H1 (cell line): Measurements from ENCODE around the gene BRD2. TPM values are rescaled to one million over a fixed set of nuclear protein-coding genes. Genes with fewer than 3 reads are reported as not detected.

Experiments
- CREB1 ChIP-seq: IDR thresholded peaks from 2 replicates; pipeline ENCODE4 v1.6.1; 2012; ENCODE audit warnings: inconsistent platforms
- CTCF ChIP-seq, 3 experiments: IDR thresholded peaks; 1 replicate in 2 of 3; 2 replicates in 1 of 3; pipeline versions ENCODE4 v1.5.1 to v1.6.1; 2011; ENCODE audit warnings: low read length in 3 of 3, mild to moderate bottlenecking in 3 of 3, inconsistent platforms in 2 of 3, low read depth in 1 of 3, moderate library complexity in 1 of 3; ENCODE audit not compliant: insufficient read depth in 1 of 3; ENCODE audit errors: control extremely low read depth in 1 of 3
- HDAC2 ChIP-seq, 2 experiments: fragments of 300-600 bp in 1 of 2; sonication (generic) in 1 of 2; IDR thresholded peaks; 2 replicates each; pipeline ENCODE4 v1.6.1; 2011 to 2012; ENCODE audit warnings: low read depth in 2 of 2, low read length in 2 of 2, mild to moderate bottlenecking in 2 of 2, moderate library complexity in 2 of 2, borderline replicate concordance in 1 of 2, inconsistent platforms in 1 of 2
- JUND ChIP-seq: IDR thresholded peaks from 2 replicates; pipeline ENCODE4 v1.6.1; 2011; ENCODE audit warnings: mild to moderate bottlenecking, improper control_type of control experiment, low read length
- POLR2A ChIP-seq, 2 experiments: IDR thresholded peaks; 1 replicate in 1 of 2; 2 replicates in 1 of 2; pipeline ENCODE4 v1.6.1; 2011; ENCODE audit warnings: low read depth in 2 of 2, low read length in 2 of 2, mild to moderate bottlenecking in 2 of 2; ENCODE audit errors: control extremely low read depth in 1 of 2
- RAD21 ChIP-seq, 2 experiments: IDR thresholded peaks in 1 of 2; conservative IDR thresholded peaks in 1 of 2; 2 replicates each; pipeline ENCODE4 v1.6.1; 2011; ENCODE audit warnings: low read depth in 2 of 2, low read length in 2 of 2, improper control_type of control experiment in 1 of 2, inconsistent platforms in 1 of 2, mild to moderate bottlenecking in 1 of 2, moderate library complexity in 1 of 2
- polyA plus RNA-seq, 7 experiments: library from polyadenylated mRNA; depleted of rRNA in 3 of 7; stranded (reverse) in 5 of 7; unstranded in 2 of 7; fragments of >200 nt in 5 of 7; fragments of 200-250 nt in 2 of 7; gene quantifications; 1 replicate in 5 of 7; 2 replicates in 1 of 7; 4 replicates in 1 of 7; pipeline versions ENCODE4 v1.2.1 to v1.2.3, GENCODE V29; 2011 to 2013; ENCODE audit warnings: missing spikeins in 2 of 7, mixed read lengths in 2 of 7
- total RNA-seq: library from RNA; stranded (reverse); fragmentation: NEBNext Ultra II Directional; extraction: Animal tissue kit (Norgen Biotek cat#: 25700); gene quantifications from 2 replicates; pipeline ENCODE4 v1.2.1, GENCODE V29; 2021
- TF ChIP-seq, protein P1 (sequence below): fragments of 300-600 bp; sonication (generic); IDR thresholded peaks from 2 replicates; pipeline ENCODE4 v1.7.1; 2012; ENCODE audit warnings: low read length, moderate library complexity, mild to moderate bottlenecking, inconsistent platforms; ENCODE audit not compliant: insufficient replicate concordance

BRD2 gene
- total and polyA plus RNA-seq, 2 of the 8 experiments (the other 6 are each of a cell fraction or from before 2014, with no cell fraction given), result 132 to 185 TPM

- TF ChIP-seq, protein P1, sequence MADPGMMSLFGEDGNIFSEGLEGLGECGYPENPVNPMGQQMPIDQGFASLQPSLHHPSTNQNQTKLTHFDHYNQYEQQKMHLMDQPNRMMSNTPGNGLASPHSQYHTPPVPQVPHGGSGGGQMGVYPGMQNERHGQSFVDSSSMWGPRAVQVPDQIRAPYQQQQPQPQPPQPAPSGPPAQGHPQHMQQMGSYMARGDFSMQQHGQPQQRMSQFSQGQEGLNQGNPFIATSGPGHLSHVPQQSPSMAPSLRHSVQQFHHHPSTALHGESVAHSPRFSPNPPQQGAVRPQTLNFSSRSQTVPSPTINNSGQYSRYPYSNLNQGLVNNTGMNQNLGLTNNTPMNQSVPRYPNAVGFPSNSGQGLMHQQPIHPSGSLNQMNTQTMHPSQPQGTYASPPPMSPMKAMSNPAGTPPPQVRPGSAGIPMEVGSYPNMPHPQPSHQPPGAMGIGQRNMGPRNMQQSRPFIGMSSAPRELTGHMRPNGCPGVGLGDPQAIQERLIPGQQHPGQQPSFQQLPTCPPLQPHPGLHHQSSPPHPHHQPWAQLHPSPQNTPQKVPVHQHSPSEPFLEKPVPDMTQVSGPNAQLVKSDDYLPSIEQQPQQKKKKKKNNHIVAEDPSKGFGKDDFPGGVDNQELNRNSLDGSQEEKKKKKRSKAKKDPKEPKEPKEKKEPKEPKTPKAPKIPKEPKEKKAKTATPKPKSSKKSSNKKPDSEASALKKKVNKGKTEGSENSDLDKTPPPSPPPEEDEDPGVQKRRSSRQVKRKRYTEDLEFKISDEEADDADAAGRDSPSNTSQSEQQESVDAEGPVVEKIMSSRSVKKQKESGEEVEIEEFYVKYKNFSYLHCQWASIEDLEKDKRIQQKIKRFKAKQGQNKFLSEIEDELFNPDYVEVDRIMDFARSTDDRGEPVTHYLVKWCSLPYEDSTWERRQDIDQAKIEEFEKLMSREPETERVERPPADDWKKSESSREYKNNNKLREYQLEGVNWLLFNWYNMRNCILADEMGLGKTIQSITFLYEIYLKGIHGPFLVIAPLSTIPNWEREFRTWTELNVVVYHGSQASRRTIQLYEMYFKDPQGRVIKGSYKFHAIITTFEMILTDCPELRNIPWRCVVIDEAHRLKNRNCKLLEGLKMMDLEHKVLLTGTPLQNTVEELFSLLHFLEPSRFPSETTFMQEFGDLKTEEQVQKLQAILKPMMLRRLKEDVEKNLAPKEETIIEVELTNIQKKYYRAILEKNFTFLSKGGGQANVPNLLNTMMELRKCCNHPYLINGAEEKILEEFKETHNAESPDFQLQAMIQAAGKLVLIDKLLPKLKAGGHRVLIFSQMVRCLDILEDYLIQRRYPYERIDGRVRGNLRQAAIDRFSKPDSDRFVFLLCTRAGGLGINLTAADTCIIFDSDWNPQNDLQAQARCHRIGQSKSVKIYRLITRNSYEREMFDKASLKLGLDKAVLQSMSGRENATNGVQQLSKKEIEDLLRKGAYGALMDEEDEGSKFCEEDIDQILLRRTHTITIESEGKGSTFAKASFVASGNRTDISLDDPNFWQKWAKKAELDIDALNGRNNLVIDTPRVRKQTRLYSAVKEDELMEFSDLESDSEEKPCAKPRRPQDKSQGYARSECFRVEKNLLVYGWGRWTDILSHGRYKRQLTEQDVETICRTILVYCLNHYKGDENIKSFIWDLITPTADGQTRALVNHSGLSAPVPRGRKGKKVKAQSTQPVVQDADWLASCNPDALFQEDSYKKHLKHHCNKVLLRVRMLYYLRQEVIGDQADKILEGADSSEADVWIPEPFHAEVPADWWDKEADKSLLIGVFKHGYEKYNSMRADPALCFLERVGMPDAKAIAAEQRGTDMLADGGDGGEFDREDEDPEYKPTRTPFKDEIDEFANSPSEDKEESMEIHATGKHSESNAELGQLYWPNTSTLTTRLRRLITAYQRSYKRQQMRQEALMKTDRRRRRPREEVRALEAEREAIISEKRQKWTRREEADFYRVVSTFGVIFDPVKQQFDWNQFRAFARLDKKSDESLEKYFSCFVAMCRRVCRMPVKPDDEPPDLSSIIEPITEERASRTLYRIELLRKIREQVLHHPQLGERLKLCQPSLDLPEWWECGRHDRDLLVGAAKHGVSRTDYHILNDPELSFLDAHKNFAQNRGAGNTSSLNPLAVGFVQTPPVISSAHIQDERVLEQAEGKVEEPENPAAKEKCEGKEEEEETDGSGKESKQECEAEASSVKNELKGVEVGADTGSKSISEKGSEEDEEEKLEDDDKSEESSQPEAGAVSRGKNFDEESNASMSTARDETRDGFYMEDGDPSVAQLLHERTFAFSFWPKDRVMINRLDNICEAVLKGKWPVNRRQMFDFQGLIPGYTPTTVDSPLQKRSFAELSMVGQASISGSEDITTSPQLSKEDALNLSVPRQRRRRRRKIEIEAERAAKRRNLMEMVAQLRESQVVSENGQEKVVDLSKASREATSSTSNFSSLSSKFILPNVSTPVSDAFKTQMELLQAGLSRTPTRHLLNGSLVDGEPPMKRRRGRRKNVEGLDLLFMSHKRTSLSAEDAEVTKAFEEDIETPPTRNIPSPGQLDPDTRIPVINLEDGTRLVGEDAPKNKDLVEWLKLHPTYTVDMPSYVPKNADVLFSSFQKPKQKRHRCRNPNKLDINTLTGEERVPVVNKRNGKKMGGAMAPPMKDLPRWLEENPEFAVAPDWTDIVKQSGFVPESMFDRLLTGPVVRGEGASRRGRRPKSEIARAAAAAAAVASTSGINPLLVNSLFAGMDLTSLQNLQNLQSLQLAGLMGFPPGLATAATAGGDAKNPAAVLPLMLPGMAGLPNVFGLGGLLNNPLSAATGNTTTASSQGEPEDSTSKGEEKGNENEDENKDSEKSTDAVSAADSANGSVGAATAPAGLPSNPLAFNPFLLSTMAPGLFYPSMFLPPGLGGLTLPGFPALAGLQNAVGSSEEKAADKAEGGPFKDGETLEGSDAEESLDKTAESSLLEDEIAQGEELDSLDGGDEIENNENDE, result no peak
- TF ChIP-seq HDAC2 (IDR thresholded peaks at IDR 0.05; ENCODE audit: borderline replicate concordance in 1 of 2, low read depth in 2 of 2, low read length in 2 of 2), result no peak
- TF ChIP-seq POLR2A (IDR thresholded peaks at IDR 0.05; ENCODE audit: control extremely low read depth in 1 of 2, low read depth in 2 of 2, low read length in 2 of 2), result no peak
- peak; percentile 27 to 86 (median 76) for TF ChIP-seq CTCF (IDR thresholded peaks at IDR 0.05; ENCODE audit: control extremely low read depth in 1 of 3, insufficient read depth in 1 of 3, low read depth in 1 of 3, low read length in 3 of 3)
- TF ChIP-seq RAD21 (IDR thresholded peaks at IDR 0.05 in 1 of 2, conservative IDR thresholded peaks at IDR 0.05 in 1 of 2; ENCODE audit: low read depth in 2 of 2, low read length in 2 of 2), result peak; percentile 12 to 50; a peak in 3 of 4 replicates
- TF ChIP-seq JUND, result no peak
- no peak for TF ChIP-seq CREB1
These were observed 13.2 kb upstream of the BRD2 start (continued) for GRCh38 chr6:32954986-32955802.
